ENCODE results near the gene SMCO2. TPM values are rescaled to one million over a fixed set of nuclear protein-coding genes. Genes with fewer than 3 reads are reported as not detected.

The SMCO2 gene
- total and polyA plus RNA-seq, 10 of the 15 experiments (the other 5 are each of a cell fraction or from before 2014, with no cell fraction given), result 0.11 to 2.3 (median 0.67) TPM

DNA sequence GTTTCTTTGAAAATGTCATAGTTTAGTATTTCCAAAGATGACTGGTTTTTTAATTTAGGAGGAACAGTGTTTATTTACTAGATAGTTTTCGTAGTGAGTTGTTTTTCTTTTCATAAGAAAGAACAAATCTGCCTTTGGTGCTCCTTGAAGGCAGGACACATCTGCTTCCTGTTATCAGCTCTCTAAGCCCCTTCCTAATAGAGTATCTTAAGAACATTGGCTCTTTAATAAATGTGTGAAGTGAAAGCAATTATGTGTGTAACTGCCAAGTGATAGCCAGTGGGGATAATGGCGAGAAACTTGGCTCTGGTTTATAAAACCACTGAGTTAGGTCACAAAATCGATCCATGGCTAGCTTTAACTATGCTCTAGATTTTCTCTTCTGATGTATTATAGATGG lies 54.0 kb downstream of the SMCO2 start:
- no peaks in the 10 kb centered on the region for H4K20me1 ChIP-seq (ENCODE audit: control insufficient read depth, insufficient read depth)
- in situ Hi-C loops (cut with MboI) (no loop called here), intact Hi-C loops (cut with micrococcal nuclease; ENCODE audit: unreplicated experiment) (no loop called here)
- H3K4me3 ChIP-seq, result no peak overlapping the region
- TF ChIP-seq BMI1 (IDR thresholded peaks at IDR 0.05; ENCODE audit: borderline replicate concordance), result no peak
- no peak for TF ChIP-seq CEBPB (IDR thresholded peaks at IDR 0.05; ENCODE audit: borderline replicate concordance in 1 of 2, low read depth in 2 of 2, low read length in 2 of 2)
- TF ChIP-seq ATF7 (IDR thresholded peaks at IDR 0.05; ENCODE audit: low read depth), result no peak
- TF ChIP-seq MEF2A (IDR thresholded peaks at IDR 0.05; ENCODE audit: insufficient read depth, low read depth, low read length), result no peak
- no peak for TF ChIP-seq KLF5 (IDR thresholded peaks at IDR 0.05; ENCODE audit: partially characterized antibody)
- TF ChIP-seq SIX5 (IDR thresholded peaks at IDR 0.05; ENCODE audit: low read depth, low read length, severe bottlenecking), result no peak
- TF ChIP-seq IRF4 (IDR thresholded peaks at IDR 0.05; ENCODE audit: low read depth, low read length), result no peak
- no peak for TF ChIP-seq RAD21 (IDR thresholded peaks at IDR 0.05; ENCODE audit: insufficient read depth, low read depth, low read length)
- no peak overlapping the region for H3K4me2 ChIP-seq (ENCODE audit: control insufficient read depth, insufficient read depth)
- no peaks in the 10 kb centered on the region for H3K27me3 ChIP-seq (replicated peaks in 1 of 2; ENCODE audit: control insufficient read depth in 2 of 2, insufficient read depth in 2 of 2, low read length in 1 of 2)
- H3K79me2 ChIP-seq (ENCODE audit: control insufficient read depth, insufficient read depth, low read length), result no peaks in the 10 kb centered on the region
- no peaks in the 10 kb centered on the region for H3K36me3 ChIP-seq (ENCODE audit: control insufficient read depth in 2 of 2, insufficient read depth in 2 of 2, low read length in 1 of 2)
- WGBS (ENCODE audit: insufficient coverage, insufficient replicate concordance, low lambda C conversion rate, missing lambda C conversion rate), result 61% methylated on average over 3 of the region's 3 CpGs
- no peak overlapping the region for H2AFZ ChIP-seq (ENCODE audit: control insufficient read depth, low read depth, low read length)
- no peak overlapping the region for H3K27ac ChIP-seq (ENCODE audit: control insufficient read depth, insufficient read depth)
- POLR2A ChIA-PET, result no interaction called here
- no peaks in the 10 kb centered on the region for H3K4me1 ChIP-seq (ENCODE audit: control insufficient read depth, insufficient read depth, low read length)
- CTCF ChIA-PET, result no interaction called here
- RAD21 ChIA-PET (ENCODE audit: unreplicated experiment), result no interaction called here
- H3K9ac ChIP-seq (ENCODE audit: control insufficient read depth, insufficient read depth, low read length), result no peak overlapping the region
- no TSS peak for BruUV-seq (replicated peaks)
- H3K9me3 ChIP-seq (replicated peaks; ENCODE audit: control insufficient read depth, insufficient read depth, low read length), result no peaks in the 10 kb centered on the region
- SMC1A ChIA-PET (ENCODE audit: uncharacterized antibody, unreplicated experiment), result no interaction called here
- DNase-seq (ENCODE audit: low read depth, low spot score) (no peak), FAIRE-seq (peak; percentile 56), ATAC-seq (no peak)

- SMC1A ChIA-PET (ENCODE audit: uncharacterized antibody, unreplicated experiment), result interaction anchor here (1.6 kb wide), 1 partner anchor 21 kb away, joined by 3 read pairs; no protein-coding TSS in a partner anchor
- DNase-seq (ENCODE audit: low read depth, low spot score), result no peak
- H3K9ac ChIP-seq (ENCODE audit: control insufficient read depth, insufficient read depth, low read length), result no peak overlapping the region
- no peaks in the 10 kb centered on the region for H4K20me1 ChIP-seq (ENCODE audit: control insufficient read depth, insufficient read depth)
- FAIRE-seq, result no peak
- no peak overlapping the region for H2AFZ ChIP-seq (ENCODE audit: control insufficient read depth, low read depth, low read length)
- H3K4me2 ChIP-seq (ENCODE audit: control insufficient read depth, insufficient read depth), result no peak overlapping the region
- H3K27me3 ChIP-seq (replicated peaks in 1 of 2; ENCODE audit: control insufficient read depth in 2 of 2, insufficient read depth in 2 of 2, low read length in 1 of 2), result no peaks in the 10 kb centered on the region
- intact Hi-C loops (cut with micrococcal nuclease; ENCODE audit: unreplicated experiment) (no loop called here), in situ Hi-C loops (cut with MboI) (no loop called here)
- no peaks in the 10 kb centered on the region for H3K9me3 ChIP-seq (replicated peaks; ENCODE audit: control insufficient read depth, insufficient read depth, low read length)
- ATAC-seq, result no peak
- 90% methylated on average over 6 of the region's 6 CpGs for WGBS (ENCODE audit: insufficient coverage, insufficient replicate concordance, low lambda C conversion rate, missing lambda C conversion rate)
- no peaks in the 10 kb centered on the region for H3K79me2 ChIP-seq (ENCODE audit: control insufficient read depth, insufficient read depth, low read length)
- RAD21 ChIA-PET (ENCODE audit: unreplicated experiment), result no interaction called here
- POLR2A ChIA-PET, result no interaction called here
- H3K4me1 ChIP-seq (ENCODE audit: control insufficient read depth, insufficient read depth, low read length), result no peaks in the 10 kb centered on the region
- no peak overlapping the region for H3K4me3 ChIP-seq
- no TSS peak for BruUV-seq (replicated peaks)
- no peak overlapping the region for H3K27ac ChIP-seq (ENCODE audit: control insufficient read depth, insufficient read depth)
- H3K36me3 ChIP-seq (ENCODE audit: control insufficient read depth in 2 of 2, insufficient read depth in 2 of 2, low read length in 1 of 2), result no peaks in the 10 kb centered on the region
- CTCF ChIA-PET, result no interaction called here
- TF ChIP-seq IKZF1 (conservative IDR thresholded peaks at IDR 0.05) (no peak), LARP7 (IDR thresholded peaks at IDR 0.05) (no peak), E2F8 (IDR thresholded peaks at IDR 0.05; ENCODE audit: low read depth, partially characterized antibody) (no peak), BACH1 (IDR thresholded peaks at IDR 0.05; ENCODE audit: borderline replicate concordance) (no peak), ZNF687 (IDR thresholded peaks at IDR 0.05) (no peak)
These were observed 55.5 kb downstream of the SMCO2 start for GRCh38 chr12:27502021-27502435.

All from GM12878 (cell line).